ENCODE results near the gene GCN1. TPM values are rescaled to one million over a fixed set of nuclear protein-coding genes. Genes with fewer than 3 reads are reported as not detected.
"Not testable (repeated sequence)": the region's sequence is repeated elsewhere in the genome, so short reads cannot be mapped to it uniquely, and the experiment has no call there.

GCN1 gene
- total RNA-seq, 1 donor from 2014 or later: 114 TPM

GRCh38 chr12:120212301-120212700 is 17.8 kb upstream of the GCN1 start:
- H3K27ac Mint-ChIP-seq (ENCODE audit: unreplicated experiment): no peak overlapping the region
- no peak for TF ChIP-seq CTCF (conservative IDR thresholded peaks at IDR 0.05)
- peaks cover 12% of the 10 kb centered on the region for H3K4me1 Mint-ChIP-seq
- no peak overlapping the region for H3K4me3 Mint-ChIP-seq
- peaks cover 3% of the 10 kb centered on the region for H3K36me3 Mint-ChIP-seq (ENCODE audit: low read depth)
- H3K27me3 Mint-ChIP-seq (ENCODE audit: low read depth): peaks cover 3% of the 10 kb centered on the region
- H3K9me3 Mint-ChIP-seq: no peaks in the 10 kb centered on the region
- DNase-seq (ENCODE audit: low read depth, low spot score): no peak

- H3K27ac Mint-ChIP-seq (ENCODE audit: unreplicated experiment): no peak overlapping the region
- peak overlapping the region; percentile 19 for H3K4me3 Mint-ChIP-seq
- peaks cover 12% of the 10 kb centered on the region for H3K4me1 Mint-ChIP-seq
- H3K9me3 Mint-ChIP-seq: no peaks in the 10 kb centered on the region
- peaks cover 3% of the 10 kb centered on the region for H3K27me3 Mint-ChIP-seq (ENCODE audit: low read depth)
- peaks cover 3% of the 10 kb centered on the region for H3K36me3 Mint-ChIP-seq (ENCODE audit: low read depth)
- TF ChIP-seq CTCF (conservative IDR thresholded peaks at IDR 0.05): no peak
- no peak for DNase-seq (ENCODE audit: low read depth, low spot score)
Observed at GRCh38 chr12:120211904-120212283, 17.4 kb upstream of the GCN1 start.

- Mint-ChIP-seq H3K4me3 (peak overlapping the region; percentile 19), H3K27ac (ENCODE audit: unreplicated experiment) (peak overlapping the region; percentile 35), H3K9me3 (no peaks in the 10 kb centered on the region), H3K27me3 (ENCODE audit: low read depth) (peaks cover 3% of the 10 kb centered on the region), H3K36me3 (ENCODE audit: low read depth) (peaks cover 6% of the 10 kb centered on the region), H3K4me1 (peaks cover 12% of the 10 kb centered on the region)
- TF ChIP-seq CTCF (conservative IDR thresholded peaks at IDR 0.05): no peak
- no peak for DNase-seq (ENCODE audit: low read depth, low spot score)
Observed at GRCh38 chr12:120211243-120211903, 16.9 kb upstream of the GCN1 start.

GRCh38 chr12:120209851-120210250 is 15.3 kb upstream of the GCN1 start:
- no peak overlapping the region for H3K4me3 Mint-ChIP-seq
- H3K27ac Mint-ChIP-seq (ENCODE audit: unreplicated experiment): no peak overlapping the region
- no peak for DNase-seq (ENCODE audit: low read depth, low spot score)
- no peaks in the 10 kb centered on the region for H3K9me3 Mint-ChIP-seq
- no peak for TF ChIP-seq CTCF (conservative IDR thresholded peaks at IDR 0.05)
- no peaks in the 10 kb centered on the region for H3K27me3 Mint-ChIP-seq (ENCODE audit: low read depth)
- peaks cover 14% of the 10 kb centered on the region for H3K36me3 Mint-ChIP-seq (ENCODE audit: low read depth)
- peaks cover 5% of the 10 kb centered on the region for H3K4me1 Mint-ChIP-seq

- Mint-ChIP-seq H3K4me1 (peaks cover 8% of the 10 kb centered on the region), H3K36me3 (ENCODE audit: low read depth) (peaks cover 14% of the 10 kb centered on the region), H3K9me3 (no peaks in the 10 kb centered on the region), H3K27me3 (ENCODE audit: low read depth) (no peaks in the 10 kb centered on the region), H3K4me3 (no peak overlapping the region), H3K27ac (ENCODE audit: unreplicated experiment) (no peak overlapping the region)
- no peak for TF ChIP-seq CTCF (conservative IDR thresholded peaks at IDR 0.05)
- DNase-seq (ENCODE audit: low read depth, low spot score): no peak
Observed at GRCh38 chr12:120207227-120207626, 12.7 kb upstream of the GCN1 start.

GRCh38 chr12:120206781-120207180 is 12.3 kb upstream of the GCN1 start:
- DNase-seq (ENCODE audit: low read depth, low spot score); H3K9me3 Mint-ChIP-seq; H3K27ac Mint-ChIP-seq (ENCODE audit: unreplicated experiment); H3K27me3 Mint-ChIP-seq (ENCODE audit: low read depth); H3K4me3 Mint-ChIP-seq: not testable (repeated sequence)
- Mint-ChIP-seq H3K36me3 (ENCODE audit: low read depth) (peaks cover 14% of the 10 kb centered on the region), H3K4me1 (peaks cover 12% of the 10 kb centered on the region)

Data from neural crest cell (in vitro differentiated cells).